RWPE2 (cell line): ENCODE data around the gene ARHGAP18.
A peak's percentile ranks its signal among the peaks of the same experiment; 100 is the strongest.

Source experiments
- ATAC-seq: fragments of 200-7000 bp; cut with Tn5 transposase; 3 replicates; pipeline ENCODE4 v1.9.1; 2021; ENCODE audit warnings: low read depth
- DNase-seq: peaks from one replicate; pipeline ENCODE4 v3.0.0-alpha.2; 2020; ENCODE audit warnings: low spot score
- H3K27ac ChIP-seq: fragments of 450-650 bp; 2 replicates; pipeline ENCODE4 v1.5.1; 2017; ENCODE audit warnings: mild to moderate bottlenecking; ENCODE audit not compliant: poor library complexity, severe bottlenecking
- H3K27me3 ChIP-seq: fragments of 250-450 bp; sonication (Bioruptor Pico); 2 replicates; pipeline ENCODE4 v1.5.1; 2021; ENCODE audit warnings: mild to moderate bottlenecking, moderate library complexity; ENCODE audit not compliant: insufficient read depth, poor library complexity, severe bottlenecking
- H3K36me3 ChIP-seq: fragments of 250-450 bp; sonication (Bioruptor Pico); 2 replicates; pipeline ENCODE4 v1.5.1; 2020; ENCODE audit warnings: low read depth, mild to moderate bottlenecking, moderate library complexity
- H3K4me1 ChIP-seq: fragments of 250-450 bp; sonication (Bioruptor Pico); 2 replicates; pipeline ENCODE4 v1.5.1; 2021; ENCODE audit warnings: mild to moderate bottlenecking, moderate library complexity; ENCODE audit not compliant: insufficient read depth, poor library complexity, severe bottlenecking
- H3K4me3 ChIP-seq: fragments of 250-450 bp; sonication (Bioruptor Pico); 2 replicates; pipeline ENCODE4 v1.5.1; 2021; ENCODE audit warnings: mild to moderate bottlenecking, moderate library complexity; ENCODE audit not compliant: severe bottlenecking
- H3K9me3 ChIP-seq: fragments of 250-450 bp; sonication (Bioruptor Pico); 2 replicates; pipeline ENCODE4 v1.5.1; 2021; ENCODE audit warnings: mild to moderate bottlenecking, moderate library complexity; ENCODE audit not compliant: severe bottlenecking
- CTCF ChIP-seq: fragments of 450-650 bp; IDR thresholded peaks from one replicate; pipeline ENCODE4 v1.5.1; 2017; ENCODE audit warnings: mild to moderate bottlenecking, moderate library complexity; ENCODE audit not compliant: poor library complexity, severe bottlenecking

The ARHGAP18 gene

GRCh38 chr6:129708496-129709195, 1.3 kb downstream of the ARHGAP18 start:
- Histone ChIP-seq H3K27ac (peak overlapping the region; percentile 65), H3K4me1 (peaks cover 3% of the 10 kb centered on the region), H3K27me3 (no peaks in the 10 kb centered on the region), H3K36me3 (peaks cover 19% of the 10 kb centered on the region), H3K9me3 (no peaks in the 10 kb centered on the region), H3K4me3 (peak overlapping the region; percentile 48)
- ATAC-seq (no peak), DNase-seq (no peak)
- TF ChIP-seq CTCF: no peak

- H3K27ac ChIP-seq: peak overlapping the region; percentile 65
- no peaks in the 10 kb centered on the region for H3K9me3 ChIP-seq
- peaks cover 3% of the 10 kb centered on the region for H3K4me1 ChIP-seq
- H3K36me3 ChIP-seq: peaks cover 26% of the 10 kb centered on the region
- DNase-seq (no peak), ATAC-seq (no peak; the same call in 2 of the 3 replicates)
- H3K27me3 ChIP-seq: no peaks in the 10 kb centered on the region
- TF ChIP-seq CTCF: no peak
- peak overlapping the region; percentile 48 for H3K4me3 ChIP-seq
Observed at GRCh38 chr6:129707882-129708495, 2.0 kb downstream of the ARHGAP18 start.

- H3K4me3 ChIP-seq: no peak overlapping the region
- H3K4me1 ChIP-seq: peaks cover 9% of the 10 kb centered on the region
- H3K27ac ChIP-seq: no peak overlapping the region
- ATAC-seq (no peak), DNase-seq (no peak)
- peaks cover 30% of the 10 kb centered on the region for H3K36me3 ChIP-seq
- H3K27me3 ChIP-seq: no peaks in the 10 kb centered on the region
- H3K9me3 ChIP-seq: no peaks in the 10 kb centered on the region
- no peak for TF ChIP-seq CTCF
Observed at GRCh38 chr6:129707028-129707427, 2.9 kb downstream of the ARHGAP18 start.

- no peak for TF ChIP-seq CTCF
- Histone ChIP-seq H3K9me3 (no peaks in the 10 kb centered on the region), H3K4me3 (no peak overlapping the region), H3K36me3 (peaks cover 34% of the 10 kb centered on the region), H3K4me1 (peaks cover 27% of the 10 kb centered on the region), H3K27me3 (no peaks in the 10 kb centered on the region), H3K27ac (no peak overlapping the region)
- DNase-seq: no peak
- ATAC-seq: no peak
Observed at GRCh38 chr6:129705212-129705611, 4.8 kb downstream of the ARHGAP18 start.

- ATAC-seq (no peak), DNase-seq (no peak)
- Histone ChIP-seq H3K4me1 (peaks cover 32% of the 10 kb centered on the region), H3K27ac (no peak overlapping the region), H3K27me3 (no peaks in the 10 kb centered on the region), H3K36me3 (peaks cover 35% of the 10 kb centered on the region), H3K9me3 (no peaks in the 10 kb centered on the region), H3K4me3 (no peak overlapping the region)
- no peak for TF ChIP-seq CTCF
Observed at GRCh38 chr6:129704708-129705107, 5.3 kb downstream of the ARHGAP18 start.
